Body of pancreas (tissue), 4 donors: ENCODE results near the gene GABRP.

Experiments used
- CTCF ChIP-seq, 7 experiments: fragments of 450-650 bp in 4 of 7; fragments of 200-600 bp in 3 of 7; sonication (generic) in 3 of 7; IDR thresholded peaks; one replicate each; pipeline ENCODE4 v1.5.1; 2016 to 2019; ENCODE audit warnings: antibody characterized with exemption in 7 of 7
- POLR2A ChIP-seq, 3 donors: fragments of 450-650 bp; IDR thresholded peaks; one replicate each; pipeline ENCODE4 v1.6.1; 2016; ENCODE audit warnings: antibody characterized with exemption in 3 of 3, mild to moderate bottlenecking in 2 of 3

- TF ChIP-seq CTCF (IDR thresholded peaks at IDR 0.05): no peak
- no peak for TF ChIP-seq POLR2A (IDR thresholded peaks at IDR 0.05)
Measured at GRCh38 chr5:170738840-170739239, 44.7 kb upstream of the GABRP start.
